GM19023 (cell line): ENCODE data around the gene MORC4.
A peak's percentile ranks its signal among the peaks of the same experiment; 100 is the strongest.
"Not testable (repeated sequence)": the region's sequence is repeated elsewhere in the genome, so short reads cannot be mapped to it uniquely, and the experiment has no call there.

ENCODE experiments used
- ATAC-seq: cut with Tn5 transposase; IDR thresholded peaks from one replicate; pipeline ENCODE4 v1.9.1; 2021; ENCODE audit warnings: mild to moderate bottlenecking, moderate library complexity; ENCODE audit not compliant: unreplicated experiment

The MORC4 gene

GRCh38 chrX:107000013-107000515, at the start of gene MORC4:
Gene MORC4 (minus strand): TSS chrX:107000212. CDS start chrX:106999969, 243 bp downstream.
- ATAC-seq = peak; percentile 72

- no peak for ATAC-seq
Observed at GRCh38 chrX:107047622-107048021, 47.6 kb upstream of the MORC4 start.

- ATAC-seq = no peak
Observed at GRCh38 chrX:107029752-107030151, 29.7 kb upstream of the MORC4 start.

GRCh38 chrX:107025545-107025944, 25.5 kb upstream of the MORC4 start:
- no peak for ATAC-seq

- no peak for ATAC-seq
Observed at GRCh38 chrX:107014936-107015335, 14.9 kb upstream of the MORC4 start.

- no peak for ATAC-seq
Observed at GRCh38 chrX:107008034-107008433, 8.0 kb upstream of the MORC4 start.

- peak; percentile 50 for ATAC-seq
Observed at GRCh38 chrX:106999002-106999975, 723 bp downstream of the MORC4 start.

- ATAC-seq = no peak
Observed at GRCh38 chrX:106997611-106998010, 2.4 kb downstream of the MORC4 start.

- ATAC-seq = no peak
Observed at GRCh38 chrX:106995678-106996077, 4.3 kb downstream of the MORC4 start.

GRCh38 chrX:106987488-106987887, 12.5 kb downstream of the MORC4 start:
- ATAC-seq = no peak

GRCh38 chrX:106980952-106981626, 18.9 kb downstream of the MORC4 start:
- ATAC-seq = no peak

GRCh38 chrX:106976416-106976815, 23.6 kb downstream of the MORC4 start:
- ATAC-seq = no peak

- no peak for ATAC-seq
Observed at GRCh38 chrX:106973433-106974149, 26.4 kb downstream of the MORC4 start.

- no peak for ATAC-seq
Observed at GRCh38 chrX:106972896-106973295, 27.1 kb downstream of the MORC4 start.

- not testable (repeated sequence) for ATAC-seq
Observed at GRCh38 chrX:106966547-106966946, 33.5 kb downstream of the MORC4 start.

GRCh38 chrX:106964290-106964689, 35.7 kb downstream of the MORC4 start:
- ATAC-seq = no peak

GRCh38 chrX:106963111-106963510, 36.9 kb downstream of the MORC4 start:
- no peak for ATAC-seq

GRCh38 chrX:106959901-106960300, 40.1 kb downstream of the MORC4 start:
- no peak for ATAC-seq

- no peak for ATAC-seq
Observed at GRCh38 chrX:106957856-106958255, 42.2 kb downstream of the MORC4 start.

GRCh38 chrX:106955004-106955772, 44.8 kb downstream of the MORC4 start:
- ATAC-seq = no peak
